ENCODE results near the gene GFAP. TPM values are rescaled to one million over a fixed set of nuclear protein-coding genes. Genes with fewer than 3 reads are reported as not detected.

Gene GFAP
- polyA plus RNA-seq, 3 donors, result 0.03 to 0.33 (median 0.18) TPM

DNA sequence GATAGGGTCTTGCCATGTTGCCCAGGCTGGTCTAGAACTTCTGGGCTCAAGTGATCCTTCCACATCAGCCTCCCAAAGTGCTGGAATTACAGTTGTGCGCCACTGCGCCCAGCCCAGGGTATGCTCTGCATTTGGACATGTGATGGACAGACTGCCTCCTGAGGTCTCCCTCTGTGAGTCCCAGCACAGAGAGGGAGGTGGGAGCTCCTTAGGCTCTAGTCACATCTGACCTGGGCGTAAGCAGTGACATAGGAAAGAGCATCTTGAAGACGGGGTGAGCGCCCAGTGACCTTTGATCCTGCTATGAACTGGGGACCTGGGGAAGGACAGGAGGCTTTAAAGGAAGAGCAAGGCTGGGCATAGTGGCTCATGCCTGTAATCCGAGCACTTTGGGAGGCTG lies 2.2 kb upstream of the GFAP start:
- H3K4me2 ChIP-seq (replicated peaks; ENCODE audit: extremely low read depth, low read length, poor library complexity, severe bottlenecking), result no peak overlapping the region
- intact Hi-C loops (cut with micrococcal nuclease), result no loop called here

DNA sequence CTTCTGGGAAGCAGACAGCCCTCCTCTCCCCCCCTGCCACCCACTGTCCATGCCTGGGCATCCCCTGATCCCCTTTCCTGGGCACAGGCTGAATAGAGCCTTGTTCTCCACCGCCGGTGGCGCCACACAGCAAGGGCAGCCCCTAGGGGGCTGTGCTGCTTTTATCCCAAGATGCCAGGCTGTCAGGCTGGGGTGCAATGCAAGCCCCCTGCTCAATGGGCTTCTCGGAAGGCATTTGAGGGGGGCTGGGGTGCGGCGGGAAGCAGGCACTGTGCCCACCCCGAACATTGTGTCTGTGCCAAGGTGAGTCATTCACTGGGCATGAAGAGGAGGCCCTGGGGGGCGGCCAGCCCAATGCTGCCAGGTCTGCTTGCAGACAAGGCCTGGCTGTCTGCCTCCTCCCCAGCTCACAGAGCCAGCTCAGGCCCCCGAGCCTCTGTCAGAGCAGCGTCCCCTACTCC lies 1.5 kb upstream of the GFAP start:
- Histone ChIP-seq H3K9ac (ENCODE audit: insufficient read depth, low read length, poor library complexity, severe bottlenecking) (peak overlapping the region; percentile 6), H4K20me1 (ENCODE audit: insufficient read depth, low read length) (no peaks in the 10 kb centered on the region), H3K4me1 (ENCODE audit: control insufficient read depth in 1 of 2, insufficient read depth in 2 of 2, low read length in 2 of 2) (peaks cover 15 to 21% of the 10 kb centered on the region in 2 donors), H3K4me2 (replicated peaks; ENCODE audit: extremely low read depth, low read length, poor library complexity, severe bottlenecking) (no peak overlapping the region), H3K9me3 (replicated peaks in 1 of 2; ENCODE audit: control insufficient read depth in 1 of 2, insufficient read depth in 1 of 2, low read length in 2 of 2) (no peaks in the 10 kb centered on the region), H2AFZ (ENCODE audit: insufficient read depth, low read depth, low read length, poor library complexity, severe bottlenecking) (no peak overlapping the region), H3K27ac (ENCODE audit: low read depth in 1 of 2, low read length in 2 of 2) (no peak overlapping the region), H3K27me3 (ENCODE audit: control insufficient read depth in 2 of 2, insufficient read depth in 2 of 2, low read length in 2 of 2) (peaks cover 9 to 33% of the 10 kb centered on the region in 2 donors), H3K4me3 (replicated peaks in 1 of 3; ENCODE audit: low read depth in 2 of 3, low read length in 3 of 3) (no peak overlapping the region), H3K36me3 (replicated peaks in 1 of 2; ENCODE audit: control insufficient read depth in 1 of 2, insufficient read depth in 2 of 2, low read length in 2 of 2) (no peaks in the 10 kb centered on the region), H3K79me2 (ENCODE audit: insufficient read depth, low read length) (no peaks in the 10 kb centered on the region)
- H3K27ac Mint-ChIP-seq, result peak overlapping the region in 1 of 7 donors; percentile 42
- no peak for TF ChIP-seq CTCF (IDR thresholded peaks at IDR 0.05)
- no peak overlapping the region for H3K4me3 Mint-ChIP-seq
- peaks cover 0 to 5% of the 10 kb centered on the region in 2 donors for H3K36me3 Mint-ChIP-seq
- DNase-seq, result peak in 1 of 3 donors; percentile 5
- 83% methylated on average over 8 of the region's 10 CpGs for WGBS (ENCODE audit: insufficient coverage)
- H3K9me3 Mint-ChIP-seq, result peaks cover 0 to 3% (median 0%) of the 10 kb centered on the region in 7 donors
- peaks cover 18% of the 10 kb centered on the region for H3K4me1 Mint-ChIP-seq
- intact Hi-C loops (cut with micrococcal nuclease), result no loop called here
- H3K27me3 Mint-ChIP-seq (ENCODE audit: low read depth in 3 of 3), result peaks cover 30 to 42% (median 38%) of the 10 kb centered on the region in 3 donors

More for the DNA sequence above, 2.2 kb upstream of the GFAP start:
- H3K4me3 Mint-ChIP-seq, result peak overlapping the region in 1 of 2 donors; percentile 31
- TF ChIP-seq CTCF (IDR thresholded peaks at IDR 0.05), result no peak
- Histone ChIP-seq H4K20me1 (ENCODE audit: insufficient read depth, low read length) (no peaks in the 10 kb centered on the region), H3K4me1 (ENCODE audit: control insufficient read depth in 1 of 2, insufficient read depth in 2 of 2, low read length in 2 of 2) (peaks cover 15 to 20% of the 10 kb centered on the region in 2 donors), H3K79me2 (ENCODE audit: insufficient read depth, low read length) (no peaks in the 10 kb centered on the region), H3K36me3 (replicated peaks in 1 of 2; ENCODE audit: control insufficient read depth in 1 of 2, insufficient read depth in 2 of 2, low read length in 2 of 2) (no peaks in the 10 kb centered on the region), H3K27me3 (ENCODE audit: control insufficient read depth in 2 of 2, insufficient read depth in 2 of 2, low read length in 2 of 2) (peaks cover 9 to 27% of the 10 kb centered on the region in 2 donors), H3K9me3 (replicated peaks in 1 of 2; ENCODE audit: control insufficient read depth in 1 of 2, insufficient read depth in 1 of 2, low read length in 2 of 2) (no peaks in the 10 kb centered on the region), H3K9ac (ENCODE audit: insufficient read depth, low read length, poor library complexity, severe bottlenecking) (no peak overlapping the region), H3K4me3 (replicated peaks in 1 of 3; ENCODE audit: low read depth in 2 of 3, low read length in 3 of 3) (no peak overlapping the region), H2AFZ (ENCODE audit: insufficient read depth, low read depth, low read length, poor library complexity, severe bottlenecking) (no peak overlapping the region), H3K27ac (ENCODE audit: low read depth in 1 of 2, low read length in 2 of 2) (no peak overlapping the region)
- H3K27me3 Mint-ChIP-seq (ENCODE audit: low read depth in 3 of 3), result peaks cover 26 to 41% (median 34%) of the 10 kb centered on the region in 3 donors
- peaks cover 17% of the 10 kb centered on the region for H3K4me1 Mint-ChIP-seq
- H3K9me3 Mint-ChIP-seq, result peaks cover 0 to 3% (median 0%) of the 10 kb centered on the region in 7 donors
- H3K36me3 Mint-ChIP-seq, result peaks cover 0 to 1% of the 10 kb centered on the region in 2 donors
- peak in 1 of 3 donors; percentile 3 for DNase-seq
- WGBS (ENCODE audit: insufficient coverage), result 92% methylated on average over 6 of the region's 6 CpGs
- H3K27ac Mint-ChIP-seq, result no peak overlapping the region
